Trophoblast cell (in vitro differentiated cells and primary cell): ENCODE measurements around the gene ADGRA3.

Experiments
- DNase-seq, 2 donors: peaks; one replicate each; pipeline ENCODE4 v3.0.0-alpha.2; 2016
- H2AFZ ChIP-seq: 2 replicates; pipeline ENCODE4 v1.6.1; 2013; ENCODE audit warnings: low read length, moderate library complexity, mild to moderate bottlenecking; ENCODE audit not compliant: insufficient read depth, poor library complexity
- H2AK5ac ChIP-seq: 2 replicates; pipeline ENCODE4 v1.6.1; 2013; ENCODE audit warnings: mild to moderate bottlenecking, low read length
- H2BK120ac ChIP-seq: 2 replicates; pipeline ENCODE4 v1.6.1; 2013; ENCODE audit warnings: low read length, mild to moderate bottlenecking, moderate library complexity; ENCODE audit not compliant: insufficient read depth, poor library complexity
- H2BK12ac ChIP-seq: 2 replicates; pipeline ENCODE4 v1.6.1; 2013; ENCODE audit warnings: mild to moderate bottlenecking, low read length, moderate library complexity
- H2BK5ac ChIP-seq: 2 replicates; pipeline ENCODE4 v1.6.1; 2013; ENCODE audit warnings: low read length, low read depth, moderate library complexity, mild to moderate bottlenecking; ENCODE audit not compliant: poor library complexity
- H3K14ac ChIP-seq: 2 replicates; pipeline ENCODE4 v1.6.1; 2013; ENCODE audit warnings: mild to moderate bottlenecking, low read length
- H3K18ac ChIP-seq: 2 replicates; pipeline ENCODE4 v1.6.1; 2013; ENCODE audit warnings: mild to moderate bottlenecking, low read length
- H3K23ac ChIP-seq: 2 replicates; pipeline ENCODE4 v1.6.1; 2013; ENCODE audit warnings: low read length
- H3K27ac ChIP-seq: 2 replicates; pipeline ENCODE4 v1.5.1; 2013; ENCODE audit warnings: low read depth, mild to moderate bottlenecking, inconsistent platforms, low read length, moderate library complexity
- H3K27me3 ChIP-seq: 2 replicates; pipeline ENCODE4 v1.6.1; 2013; ENCODE audit warnings: inconsistent platforms, mild to moderate bottlenecking, low read length, moderate library complexity; ENCODE audit not compliant: insufficient read depth
- H3K36me3 ChIP-seq, 2 experiments: 1 replicate in 1 of 2; 2 replicates in 1 of 2; pipeline ENCODE4 v1.6.1; 2013; ENCODE audit warnings: low read length in 2 of 2, mild to moderate bottlenecking in 2 of 2, moderate library complexity in 1 of 2; ENCODE audit not compliant: insufficient read depth in 2 of 2, control insufficient read depth in 1 of 2
- H3K4ac ChIP-seq: 2 replicates; pipeline ENCODE4 v1.6.1; 2013; ENCODE audit warnings: low read depth, mild to moderate bottlenecking, low read length, moderate library complexity
- H3K4me1 ChIP-seq, 2 experiments: 1 replicate in 1 of 2; 2 replicates in 1 of 2; pipeline ENCODE4 v1.6.1; 2013; ENCODE audit warnings: low read length in 2 of 2, mild to moderate bottlenecking in 2 of 2, moderate library complexity in 1 of 2; ENCODE audit not compliant: insufficient read depth in 2 of 2, control insufficient read depth in 1 of 2
- H3K4me2 ChIP-seq: 2 replicates; pipeline ENCODE4 v1.6.1; 2013; ENCODE audit warnings: inconsistent platforms, mild to moderate bottlenecking, low read length, moderate library complexity
- H3K4me3 ChIP-seq: 2 replicates; pipeline ENCODE4 v1.5.1; 2013; ENCODE audit warnings: mild to moderate bottlenecking, low read depth, low read length, inconsistent platforms
- H3K79me1 ChIP-seq: one replicate; pipeline ENCODE4 v1.6.1; 2013; ENCODE audit warnings: low read length
- H3K79me2 ChIP-seq: 2 replicates; pipeline ENCODE4 v1.6.1; 2013; ENCODE audit warnings: low read length, mild to moderate bottlenecking; ENCODE audit not compliant: control insufficient read depth, insufficient read depth, poor library complexity
- H3K9ac ChIP-seq: 2 replicates; pipeline ENCODE4 v1.6.1; 2013; ENCODE audit warnings: mild to moderate bottlenecking, low read length
- H3K9me3 ChIP-seq: 2 replicates; pipeline ENCODE4 v1.6.1; 2013; ENCODE audit warnings: low read depth, mild to moderate bottlenecking, control low read depth, inconsistent platforms, low read length; ENCODE audit not compliant: insufficient read depth
- H4K12ac ChIP-seq: 2 replicates; pipeline ENCODE4 v1.6.1; 2013; ENCODE audit warnings: low read depth, mild to moderate bottlenecking, low read length, moderate library complexity
- H4K8ac ChIP-seq: 2 replicates; pipeline ENCODE4 v1.6.1; 2013; ENCODE audit warnings: low read depth, mild to moderate bottlenecking, low read length, moderate library complexity
- H4K91ac ChIP-seq: one replicate; pipeline ENCODE4 v1.6.1; 2013; ENCODE audit warnings: low read depth, mild to moderate bottlenecking, low read length, moderate library complexity
- WGBS: extraction: QIAGEN DNeasy Blood & Tissue Kit; methylation state at CpG from one replicate; pipeline ENCODE4 v1.1.7; 2013; ENCODE audit warnings: missing lambda C conversion rate; ENCODE audit not compliant: insufficient read length, insufficient coverage; ENCODE audit errors: extremely low coverage; 5-methylcytosine and 5-hydroxymethylcytosine counted together

Gene ADGRA3

GRCh38 chr4:22500128-22500611, 15.7 kb downstream of the ADGRA3 start:
- no peak overlapping the region for H3K4me3 ChIP-seq
- H4K12ac ChIP-seq = no peak overlapping the region
- no peak overlapping the region for H2AFZ ChIP-seq
- H3K4me2 ChIP-seq = peak overlapping the region; percentile 36
- no peak overlapping the region for H2BK12ac ChIP-seq
- H3K9me3 ChIP-seq = no peaks in the 10 kb centered on the region
- peak overlapping the region; percentile 19 for H3K27ac ChIP-seq
- H3K36me3 ChIP-seq = no peaks in the 10 kb centered on the region
- no peak overlapping the region for H3K23ac ChIP-seq
- H2BK5ac ChIP-seq = no peak overlapping the region
- WGBS = no CpG with 5 or more reads among the region's 8 CpGs
- H4K8ac ChIP-seq = no peak overlapping the region
- H3K79me1 ChIP-seq = no peaks in the 10 kb centered on the region
- H4K91ac ChIP-seq = no peak overlapping the region
- no peak overlapping the region for H2AK5ac ChIP-seq
- no peaks in the 10 kb centered on the region for H3K27me3 ChIP-seq
- H3K79me2 ChIP-seq = no peaks in the 10 kb centered on the region
- no peak overlapping the region for H3K4ac ChIP-seq
- H2BK120ac ChIP-seq = no peak overlapping the region
- DNase-seq = peak; percentile 24 to 50
- H3K4me1 ChIP-seq = peaks cover 11 to 15% of the 10 kb centered on the region in 2 experiments
- H3K14ac ChIP-seq = no peak overlapping the region
- no peak overlapping the region for H3K18ac ChIP-seq
- H3K9ac ChIP-seq = no peak overlapping the region

GRCh38 chr4:22498866-22499265, 17.0 kb downstream of the ADGRA3 start:
- no peaks in the 10 kb centered on the region for H3K79me1 ChIP-seq
- H4K8ac ChIP-seq = no peak overlapping the region
- no peak overlapping the region for H2BK5ac ChIP-seq
- WGBS = no CpG with 5 or more reads among the region's 6 CpGs
- H3K18ac ChIP-seq = no peak overlapping the region
- no peaks in the 10 kb centered on the region for H3K79me2 ChIP-seq
- no peak overlapping the region for H3K4me3 ChIP-seq
- H3K9me3 ChIP-seq = no peaks in the 10 kb centered on the region
- no peak overlapping the region for H3K4ac ChIP-seq
- DNase-seq = no peak
- H3K4me2 ChIP-seq = no peak overlapping the region
- H3K23ac ChIP-seq = no peak overlapping the region
- no peak overlapping the region for H4K91ac ChIP-seq
- no peak overlapping the region for H3K9ac ChIP-seq
- H2AK5ac ChIP-seq = no peak overlapping the region
- no peak overlapping the region for H2BK12ac ChIP-seq
- no peaks in the 10 kb centered on the region for H3K36me3 ChIP-seq
- H3K4me1 ChIP-seq = peaks cover 11 to 15% of the 10 kb centered on the region in 2 experiments
- no peak overlapping the region for H3K14ac ChIP-seq
- H2BK120ac ChIP-seq = no peak overlapping the region
- H4K12ac ChIP-seq = no peak overlapping the region
- H3K27me3 ChIP-seq = no peaks in the 10 kb centered on the region
- H3K27ac ChIP-seq = no peak overlapping the region
- H2AFZ ChIP-seq = no peak overlapping the region

GRCh38 chr4:22496165-22496813, 19.6 kb downstream of the ADGRA3 start:
- Histone ChIP-seq H3K79me1 (no peaks in the 10 kb centered on the region), H3K4me2 (no peak overlapping the region), H4K91ac (no peak overlapping the region), H3K79me2 (no peaks in the 10 kb centered on the region), H2BK12ac (no peak overlapping the region), H3K4me3 (no peak overlapping the region), H3K27ac (no peak overlapping the region), H3K4ac (no peak overlapping the region), H3K9ac (no peak overlapping the region), H3K18ac (no peak overlapping the region), H3K4me1 (peaks cover 11 to 15% of the 10 kb centered on the region in 2 experiments), H2AFZ (no peak overlapping the region), H2BK5ac (no peak overlapping the region), H2AK5ac (no peak overlapping the region), H3K9me3 (no peaks in the 10 kb centered on the region), H3K36me3 (no peaks in the 10 kb centered on the region), H3K27me3 (no peaks in the 10 kb centered on the region), H3K23ac (no peak overlapping the region), H2BK120ac (no peak overlapping the region), H4K8ac (no peak overlapping the region), H3K14ac (no peak overlapping the region), H4K12ac (no peak overlapping the region)
- no CpG with 5 or more reads among the region's 6 CpGs for WGBS
- no peak for DNase-seq

- no peak overlapping the region for H4K8ac ChIP-seq
- no peaks in the 10 kb centered on the region for H3K79me2 ChIP-seq
- DNase-seq = no peak
- no peak overlapping the region for H2BK12ac ChIP-seq
- H2BK120ac ChIP-seq = no peak overlapping the region
- no peak overlapping the region for H3K23ac ChIP-seq
- no peak overlapping the region for H4K91ac ChIP-seq
- no peak overlapping the region for H4K12ac ChIP-seq
- no CpG with 5 or more reads among the region's 5 CpGs for WGBS
- no peak overlapping the region for H3K18ac ChIP-seq
- H3K9me3 ChIP-seq = no peaks in the 10 kb centered on the region
- H3K79me1 ChIP-seq = no peaks in the 10 kb centered on the region
- H3K27me3 ChIP-seq = no peaks in the 10 kb centered on the region
- no peak overlapping the region for H2BK5ac ChIP-seq
- no peak overlapping the region for H3K27ac ChIP-seq
- H2AK5ac ChIP-seq = no peak overlapping the region
- peaks cover 2 to 4% of the 10 kb centered on the region in 2 experiments for H3K4me1 ChIP-seq
- no peak overlapping the region for H3K14ac ChIP-seq
- no peak overlapping the region for H3K4me3 ChIP-seq
- no peak overlapping the region for H3K4me2 ChIP-seq
- no peaks in the 10 kb centered on the region for H3K36me3 ChIP-seq
- no peak overlapping the region for H3K4ac ChIP-seq
- no peak overlapping the region for H3K9ac ChIP-seq
- no peak overlapping the region for H2AFZ ChIP-seq
Measured at GRCh38 chr4:22493523-22493922, 22.3 kb downstream of the ADGRA3 start.
